Body of pancreas (tissue), 4 donors: ENCODE results near the gene ATP6V1B1.
A peak's percentile ranks its signal among the peaks of the same experiment; 100 is the strongest.

Source experiments
- CTCF ChIP-seq, 7 experiments: fragments of 450-650 bp in 4 of 7; fragments of 200-600 bp in 3 of 7; sonication (generic) in 3 of 7; IDR thresholded peaks; one replicate each; pipeline ENCODE4 v1.5.1; 2016 to 2019; ENCODE audit warnings: antibody characterized with exemption in 7 of 7
- POLR2A ChIP-seq, 3 donors: fragments of 450-650 bp; IDR thresholded peaks; one replicate each; pipeline ENCODE4 v1.6.1; 2016; ENCODE audit warnings: antibody characterized with exemption in 3 of 3, mild to moderate bottlenecking in 2 of 3

- TF ChIP-seq CTCF (IDR thresholded peaks at IDR 0.05) (no peak), POLR2A (IDR thresholded peaks at IDR 0.05) (peak in 1 of 3 donors; percentile 2)
Measured at GRCh38 chr2:70979180-70979488, 43.4 kb downstream of the ATP6V1B1 start.
